HUES48 (cell line): ENCODE measurements around the gene QRFPR.
"Not testable (repeated sequence)": the region's sequence is repeated elsewhere in the genome, so short reads cannot be mapped to it uniquely, and the experiment has no call there.

Source experiments
- H3K27ac ChIP-seq: one replicate; pipeline ENCODE4 v1.7.0; 2013; ENCODE audit warnings: low read depth, low read length, inconsistent platforms
- H3K27me3 ChIP-seq: 2 replicates; pipeline ENCODE4 v1.6.1; 2013; ENCODE audit warnings: mild to moderate bottlenecking, low read length; ENCODE audit not compliant: control insufficient read depth, insufficient read depth
- H3K36me3 ChIP-seq: 2 replicates; pipeline ENCODE4 v1.6.1; 2013; ENCODE audit warnings: low read length; ENCODE audit not compliant: control insufficient read depth, insufficient read depth
- H3K4me1 ChIP-seq: 2 replicates; pipeline ENCODE4 v1.6.1; 2013; ENCODE audit warnings: mild to moderate bottlenecking, low read length; ENCODE audit not compliant: control insufficient read depth, insufficient read depth
- H3K4me3 ChIP-seq: 2 replicates; pipeline ENCODE4 v1.5.1; 2013; ENCODE audit warnings: mild to moderate bottlenecking, low read depth, low read length
- H3K9ac ChIP-seq: 2 replicates; pipeline ENCODE4 v1.6.1; 2013; ENCODE audit warnings: mild to moderate bottlenecking, low read depth, low read length, moderate library complexity
- H3K9me3 ChIP-seq: 2 replicates; pipeline ENCODE4 v1.6.1; 2013; ENCODE audit warnings: low read length; ENCODE audit not compliant: control insufficient read depth, insufficient read depth

The QRFPR gene

DNA sequence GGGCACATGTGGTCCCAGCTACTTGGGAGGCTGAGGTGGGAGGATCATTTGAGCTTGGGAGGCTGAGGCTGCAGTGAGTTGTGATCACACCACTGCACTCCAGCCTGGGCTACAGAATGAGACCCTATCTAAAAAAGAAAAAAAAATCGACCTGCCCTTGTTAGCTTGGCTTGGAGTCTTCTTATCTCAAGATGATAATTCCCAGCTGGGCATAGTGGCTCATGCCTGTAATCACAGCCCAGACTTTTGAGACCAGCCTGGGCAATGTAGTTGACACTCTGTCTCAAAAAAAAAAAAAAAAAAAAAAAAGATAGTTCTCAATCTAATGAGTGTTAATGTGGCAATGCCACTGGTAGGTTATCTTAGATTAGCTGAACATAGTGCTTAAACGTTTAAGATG, 41.0 kb downstream of the QRFPR start:
- Histone ChIP-seq H3K27me3 (no peaks in the 10 kb centered on the region), H3K4me3 (no peak overlapping the region), H3K36me3 (no peaks in the 10 kb centered on the region), H3K4me1 (peaks cover 7% of the 10 kb centered on the region; the same call in 1 of the 2 replicates), H3K9me3 (no peaks in the 10 kb centered on the region), H3K9ac (no peak overlapping the region), H3K27ac (no peak overlapping the region)

DNA sequence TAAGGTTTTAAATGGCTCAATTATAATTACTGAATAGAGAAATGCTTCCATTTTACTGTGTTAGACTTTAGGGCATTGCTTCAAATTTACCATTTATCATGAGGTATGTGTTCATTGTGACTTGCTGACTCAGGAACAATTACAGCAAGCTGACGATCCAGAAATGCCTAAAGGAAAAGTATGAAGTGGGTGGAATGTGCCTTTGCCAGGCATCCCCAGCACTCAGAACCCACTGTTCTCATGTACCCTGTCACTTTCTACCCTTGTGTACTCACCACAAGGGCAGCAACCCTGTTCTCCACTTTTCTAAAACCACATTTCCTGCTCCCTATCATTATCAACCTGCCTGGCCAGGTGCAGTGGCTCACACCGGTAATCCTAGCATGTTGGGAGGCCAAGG, 41.5 kb downstream of the QRFPR start:
- Histone ChIP-seq H3K4me1 (peaks cover 7% of the 10 kb centered on the region; the same call in 1 of the 2 replicates), H3K36me3 (no peaks in the 10 kb centered on the region), H3K27me3 (no peaks in the 10 kb centered on the region), H3K4me3 (no peak overlapping the region), H3K9ac (no peak overlapping the region), H3K9me3 (no peaks in the 10 kb centered on the region), H3K27ac (no peak overlapping the region)

DNA sequence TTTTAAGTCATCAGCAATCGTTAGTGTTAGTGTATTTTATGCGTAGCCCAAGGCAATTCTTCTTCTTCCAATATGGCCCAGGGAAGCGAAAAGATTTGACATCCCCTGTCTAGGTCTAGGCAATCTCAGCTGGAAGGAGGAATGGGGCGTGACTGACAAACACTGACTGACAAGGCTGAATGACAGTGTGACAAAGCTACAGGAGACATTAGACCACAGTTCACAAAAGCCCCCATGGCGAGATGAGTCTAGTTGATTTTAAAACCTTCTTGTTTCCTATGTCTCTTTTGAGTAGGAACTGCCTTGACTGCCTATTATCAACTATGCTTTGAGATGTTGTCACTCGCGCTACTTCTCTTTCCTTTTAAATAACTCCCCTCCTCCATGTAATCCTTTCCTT, 42.3 kb downstream of the QRFPR start:
- H3K4me3 ChIP-seq, result no peak overlapping the region
- no peaks in the 10 kb centered on the region for H3K36me3 ChIP-seq
- H3K9me3 ChIP-seq, result no peaks in the 10 kb centered on the region
- H3K27ac ChIP-seq, result no peak overlapping the region
- H3K4me1 ChIP-seq, result peaks cover 7% of the 10 kb centered on the region; the same call in 1 of the 2 replicates
- no peaks in the 10 kb centered on the region for H3K27me3 ChIP-seq
- no peak overlapping the region for H3K9ac ChIP-seq

DNA sequence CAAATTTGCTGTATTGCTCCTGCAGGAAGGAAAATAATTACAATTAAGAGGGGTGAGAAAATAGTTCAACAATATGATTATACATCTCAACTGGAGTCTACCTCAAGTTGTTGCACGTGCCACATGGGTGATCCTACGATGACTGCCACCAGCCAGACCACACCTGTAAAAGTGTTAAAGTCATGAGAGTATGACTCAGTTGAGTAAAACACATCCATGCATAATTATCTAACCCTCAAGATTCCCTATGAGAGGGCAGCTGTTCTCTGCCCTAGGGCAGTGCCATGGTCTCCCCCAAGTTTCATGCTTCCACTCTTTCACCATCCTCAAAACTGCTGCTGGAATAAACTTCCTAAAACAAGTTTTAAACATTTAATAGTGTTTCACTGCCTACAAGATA, 44.1 kb downstream of the QRFPR start:
- Histone ChIP-seq H3K36me3 (no peaks in the 10 kb centered on the region), H3K4me3 (no peak overlapping the region), H3K9ac (no peak overlapping the region), H3K27ac (no peak overlapping the region), H3K27me3 (no peaks in the 10 kb centered on the region), H3K4me1 (peaks cover 7% of the 10 kb centered on the region; the same call in 1 of the 2 replicates), H3K9me3 (no peaks in the 10 kb centered on the region)

DNA sequence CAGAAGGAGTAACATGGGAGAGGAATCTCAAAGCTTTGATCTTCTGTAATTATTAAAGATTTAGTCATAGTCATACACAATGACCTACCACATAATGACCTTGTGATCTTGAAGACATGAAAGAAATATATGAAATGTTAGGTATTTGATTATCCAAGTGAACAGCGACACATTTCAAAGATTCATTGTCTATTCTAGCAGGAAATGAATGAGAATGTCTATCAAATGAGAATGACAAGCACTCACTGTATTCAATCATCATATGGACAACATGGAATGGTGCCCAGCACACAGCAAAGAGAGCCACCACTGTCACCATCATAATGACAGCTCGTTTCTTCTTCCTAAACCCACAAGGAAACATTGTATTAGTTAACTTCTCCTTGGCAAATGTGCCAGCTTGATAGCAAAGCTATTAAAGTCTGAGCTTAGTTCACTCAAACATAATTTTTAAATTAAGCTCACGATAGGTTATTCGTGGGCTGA, 50.6 kb downstream of the QRFPR start:
- Histone ChIP-seq H3K9ac (no peak overlapping the region), H3K36me3 (no peaks in the 10 kb centered on the region), H3K9me3 (no peaks in the 10 kb centered on the region), H3K27me3 (no peaks in the 10 kb centered on the region), H3K4me1 (no peaks in the 10 kb centered on the region), H3K27ac (no peak overlapping the region), H3K4me3 (no peak overlapping the region)

DNA sequence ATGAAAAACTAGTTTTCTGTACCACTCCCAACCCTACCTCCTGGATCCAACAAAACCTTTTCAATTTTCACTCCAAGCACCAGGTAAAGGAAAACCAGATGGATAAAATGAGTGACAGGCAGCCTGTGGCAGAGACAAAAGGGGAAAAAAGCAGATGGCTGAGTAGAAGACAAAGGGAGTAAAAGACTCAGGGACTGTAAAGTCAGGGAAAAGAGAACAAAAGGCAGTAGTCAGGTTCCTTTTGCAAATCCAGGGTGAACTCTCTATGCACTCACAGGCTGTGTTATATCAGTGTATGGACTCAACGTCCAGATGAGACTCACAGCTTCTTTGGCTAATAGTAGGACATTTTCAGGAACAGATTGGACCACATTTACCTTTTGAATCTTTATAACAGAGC, 54.2 kb downstream of the QRFPR start:
- no peak overlapping the region for H3K4me3 ChIP-seq
- H3K9me3 ChIP-seq, result no peaks in the 10 kb centered on the region
- no peaks in the 10 kb centered on the region for H3K4me1 ChIP-seq
- H3K36me3 ChIP-seq, result no peaks in the 10 kb centered on the region
- no peak overlapping the region for H3K27ac ChIP-seq
- no peak overlapping the region for H3K9ac ChIP-seq
- no peaks in the 10 kb centered on the region for H3K27me3 ChIP-seq

DNA sequence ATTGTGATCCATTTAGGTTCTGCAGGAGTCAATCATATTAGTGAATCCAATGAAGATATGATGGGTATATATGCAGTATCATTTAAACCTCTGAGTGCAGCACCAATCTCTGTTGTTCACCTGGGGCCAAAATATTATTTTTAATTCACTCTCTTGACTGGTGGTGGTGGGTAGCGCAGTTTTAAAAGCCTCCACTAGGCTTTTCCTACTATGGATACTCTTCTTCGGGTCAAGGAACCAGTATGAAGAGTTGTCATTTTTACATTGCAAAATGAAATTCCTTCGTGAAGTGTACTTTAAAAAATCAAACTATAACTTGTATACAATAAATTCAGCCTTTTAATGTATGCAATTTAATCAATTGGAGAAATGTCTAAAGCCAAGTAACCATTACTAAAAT, 56.5 kb downstream of the QRFPR start:
- Histone ChIP-seq H3K9me3 (no peaks in the 10 kb centered on the region), H3K4me3 (no peak overlapping the region), H3K36me3 (no peaks in the 10 kb centered on the region), H3K4me1 (no peaks in the 10 kb centered on the region), H3K27ac (no peak overlapping the region), H3K27me3 (no peaks in the 10 kb centered on the region), H3K9ac (no peak overlapping the region)

DNA sequence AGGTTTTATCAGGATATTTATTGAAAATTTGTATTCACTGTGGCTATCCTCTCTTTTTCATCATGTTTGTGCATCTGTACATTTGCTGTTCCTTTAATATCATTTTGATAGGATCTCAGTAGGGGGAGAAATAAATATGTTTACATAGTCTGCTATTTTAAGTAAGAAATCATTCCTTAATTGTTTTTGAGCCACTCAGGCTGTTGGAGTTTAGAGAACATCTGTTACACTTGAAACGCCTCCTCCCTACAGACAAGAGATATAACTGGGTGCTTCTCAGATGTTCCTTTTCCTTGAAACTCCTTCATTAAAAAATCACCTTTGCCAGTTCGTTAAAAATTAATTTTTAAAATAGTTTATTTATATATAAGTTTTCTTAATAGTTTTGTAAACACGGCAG, 59.4 kb downstream of the QRFPR start:
- H3K9me3 ChIP-seq, result no peaks in the 10 kb centered on the region

DNA sequence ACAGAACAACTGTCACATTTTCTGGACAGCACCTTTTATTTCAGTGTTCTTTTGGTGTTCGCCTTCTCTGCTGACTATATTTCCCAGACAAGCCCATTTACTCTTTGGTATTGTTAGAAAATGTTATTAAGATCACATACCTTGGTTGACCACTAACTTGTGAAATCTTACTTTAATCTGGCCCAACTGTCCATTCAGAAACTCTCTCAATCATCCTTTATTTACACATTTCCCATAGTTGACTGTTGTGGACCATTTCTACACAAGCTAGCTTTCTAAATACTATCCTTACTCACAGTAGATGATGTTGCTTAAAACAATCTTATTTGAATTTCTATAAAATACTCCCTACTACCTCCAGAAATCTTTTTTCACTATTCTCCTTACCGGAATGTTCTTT, 64.7 kb downstream of the QRFPR start:
- Histone ChIP-seq H3K4me1 (no peaks in the 10 kb centered on the region), H3K27ac (no peak overlapping the region), H3K9ac (no peak overlapping the region), H3K4me3 (no peak overlapping the region), H3K9me3 (no peaks in the 10 kb centered on the region), H3K27me3 (no peaks in the 10 kb centered on the region), H3K36me3 (no peaks in the 10 kb centered on the region)

More for the DNA sequence above, 59.4 kb downstream of the QRFPR start:
- Histone ChIP-seq H3K27ac (no peak overlapping the region), H3K4me3 (no peak overlapping the region), H3K27me3 (no peaks in the 10 kb centered on the region), H3K9ac (no peak overlapping the region), H3K4me1 (no peaks in the 10 kb centered on the region), H3K36me3 (no peaks in the 10 kb centered on the region)

DNA sequence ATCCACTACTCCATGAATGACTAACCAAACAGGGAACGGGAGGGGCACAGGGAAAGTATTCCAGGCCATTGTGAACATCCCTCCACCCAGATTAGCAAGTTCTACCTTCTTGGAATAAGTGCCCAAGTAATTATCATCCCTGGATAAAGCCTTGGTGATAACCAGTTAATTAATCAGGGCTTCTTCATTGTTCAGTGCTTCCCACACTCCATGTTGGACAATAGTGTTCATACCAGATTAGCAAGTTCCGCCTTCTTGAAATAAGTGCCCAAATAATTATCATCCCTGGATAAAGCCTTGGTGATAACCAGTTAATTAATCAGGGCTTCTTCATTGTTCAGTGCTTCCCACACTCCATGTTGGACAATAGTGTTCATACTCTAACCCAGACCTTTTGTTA, 67.4 kb downstream of the QRFPR start:
- not testable (repeated sequence) for H3K27me3 ChIP-seq, H3K9ac ChIP-seq, H3K4me1 ChIP-seq, H3K27ac ChIP-seq, H3K4me3 ChIP-seq, H3K9me3 ChIP-seq, H3K36me3 ChIP-seq

DNA sequence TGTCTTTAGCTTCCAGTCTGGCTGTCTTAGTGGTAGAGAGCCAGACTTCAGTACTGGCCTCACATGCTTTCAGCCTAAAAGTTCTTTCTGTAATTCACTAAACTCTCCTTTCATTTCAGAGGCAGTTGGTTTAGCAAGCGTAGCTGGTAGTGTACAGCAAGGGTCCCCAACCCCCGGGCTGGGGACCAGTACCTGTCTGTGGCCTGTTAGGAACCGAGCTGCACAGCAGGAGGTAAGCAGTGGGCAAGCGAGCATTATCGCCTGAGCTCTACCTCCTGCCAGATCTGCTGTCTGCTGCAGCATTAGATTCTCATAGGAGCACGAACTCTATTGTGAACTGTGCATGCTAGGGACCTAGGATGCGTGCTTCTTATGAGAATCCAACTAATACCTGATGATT, 72.0 kb downstream of the QRFPR start:
- Histone ChIP-seq H3K9ac (no peak overlapping the region), H3K27me3 (no peaks in the 10 kb centered on the region), H3K4me1 (no peaks in the 10 kb centered on the region), H3K9me3 (no peaks in the 10 kb centered on the region), H3K36me3 (no peaks in the 10 kb centered on the region), H3K4me3 (no peak overlapping the region), H3K27ac (no peak overlapping the region)

DNA sequence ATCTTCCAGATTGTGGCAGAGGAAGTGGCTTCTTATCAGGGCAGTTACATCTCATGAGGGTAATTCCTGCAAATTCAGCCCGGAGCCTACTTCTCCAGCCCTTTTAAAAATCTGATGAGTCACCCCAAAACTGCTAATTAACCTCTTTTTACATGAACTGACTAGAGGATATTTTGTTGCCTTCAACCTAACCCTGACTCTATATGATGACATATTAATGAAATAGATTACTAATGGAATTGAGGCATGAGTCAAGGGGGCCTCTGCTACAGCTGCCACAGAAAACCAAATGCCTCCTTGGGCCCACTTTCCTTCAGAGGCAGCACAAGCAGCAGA, 72.5 kb downstream of the QRFPR start:
- H3K9me3 ChIP-seq, result no peaks in the 10 kb centered on the region
- no peaks in the 10 kb centered on the region for H3K4me1 ChIP-seq
- H3K4me3 ChIP-seq, result no peak overlapping the region
- no peak overlapping the region for H3K9ac ChIP-seq
- no peaks in the 10 kb centered on the region for H3K36me3 ChIP-seq
- no peaks in the 10 kb centered on the region for H3K27me3 ChIP-seq
- no peak overlapping the region for H3K27ac ChIP-seq
